B cell (primary cell): Measurements from ENCODE around the gene ARMC5.

Experiments
- EZH2 ChIP-seq: IDR thresholded peaks from 2 replicates; pipeline ENCODE4 v1.6.1; 2012; ENCODE audit warnings: borderline replicate concordance, low read depth, mild to moderate bottlenecking, moderate library complexity, low read length; ENCODE audit not compliant: insufficient read depth, poor library complexity, severe bottlenecking
- TF ChIP-seq, protein P1 (sequence below): fragments of 200-600 bp; IDR thresholded peaks from one replicate; pipeline ENCODE4 v1.8.0; 2022; ENCODE audit warnings: antibody characterized with exemption, mild to moderate bottlenecking

DNA sequence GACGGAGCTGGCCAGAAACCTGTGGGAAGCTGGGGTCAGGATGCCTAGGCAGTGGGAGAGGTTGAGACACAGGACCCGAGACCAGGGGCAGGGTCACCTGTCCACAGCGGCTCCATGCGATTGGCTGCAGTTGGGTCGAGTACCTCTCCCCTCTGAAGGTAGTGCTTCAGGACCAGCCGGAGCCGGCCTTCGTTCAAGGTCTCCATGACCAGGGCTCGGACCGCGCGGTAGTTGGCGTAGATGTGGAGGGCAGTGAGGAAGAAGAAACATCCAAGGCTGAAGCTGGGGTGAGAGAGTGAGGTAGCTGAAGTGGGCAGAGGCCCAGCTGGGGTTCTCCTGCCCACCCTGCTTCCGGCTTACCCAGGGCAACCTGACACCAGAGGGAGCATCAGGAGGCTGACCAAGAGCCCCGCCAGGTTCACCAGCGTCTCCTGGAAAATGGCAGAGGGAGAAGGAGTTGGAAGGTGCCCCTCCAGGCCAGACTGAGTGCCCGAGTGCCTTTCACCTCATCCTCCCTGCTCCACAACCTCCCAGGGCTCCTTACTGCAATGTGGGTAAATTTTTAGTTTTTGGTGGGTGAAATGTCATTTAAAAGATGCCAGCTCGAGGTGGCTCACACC, 34.3 kb downstream of the ARMC5 start:
- TF ChIP-seq EZH2: no peak
- TF ChIP-seq, protein P1, sequence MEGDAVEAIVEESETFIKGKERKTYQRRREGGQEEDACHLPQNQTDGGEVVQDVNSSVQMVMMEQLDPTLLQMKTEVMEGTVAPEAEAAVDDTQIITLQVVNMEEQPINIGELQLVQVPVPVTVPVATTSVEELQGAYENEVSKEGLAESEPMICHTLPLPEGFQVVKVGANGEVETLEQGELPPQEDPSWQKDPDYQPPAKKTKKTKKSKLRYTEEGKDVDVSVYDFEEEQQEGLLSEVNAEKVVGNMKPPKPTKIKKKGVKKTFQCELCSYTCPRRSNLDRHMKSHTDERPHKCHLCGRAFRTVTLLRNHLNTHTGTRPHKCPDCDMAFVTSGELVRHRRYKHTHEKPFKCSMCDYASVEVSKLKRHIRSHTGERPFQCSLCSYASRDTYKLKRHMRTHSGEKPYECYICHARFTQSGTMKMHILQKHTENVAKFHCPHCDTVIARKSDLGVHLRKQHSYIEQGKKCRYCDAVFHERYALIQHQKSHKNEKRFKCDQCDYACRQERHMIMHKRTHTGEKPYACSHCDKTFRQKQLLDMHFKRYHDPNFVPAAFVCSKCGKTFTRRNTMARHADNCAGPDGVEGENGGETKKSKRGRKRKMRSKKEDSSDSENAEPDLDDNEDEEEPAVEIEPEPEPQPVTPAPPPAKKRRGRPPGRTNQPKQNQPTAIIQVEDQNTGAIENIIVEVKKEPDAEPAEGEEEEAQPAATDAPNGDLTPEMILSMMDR: no peak
